ENCODE data around the gene RIC3.
"Not testable (repeated sequence)": the region's sequence is repeated elsewhere in the genome, so short reads cannot be mapped to it uniquely, and the experiment has no call there.

RIC3 gene

GRCh38 chr11:8192016-8192895, 23.4 kb upstream of the RIC3 start:
- peak in 2 of 3 donors; percentile 13 to 45 for DNase-seq (ENCODE audit: low read depth in 3 of 3)

DNA sequence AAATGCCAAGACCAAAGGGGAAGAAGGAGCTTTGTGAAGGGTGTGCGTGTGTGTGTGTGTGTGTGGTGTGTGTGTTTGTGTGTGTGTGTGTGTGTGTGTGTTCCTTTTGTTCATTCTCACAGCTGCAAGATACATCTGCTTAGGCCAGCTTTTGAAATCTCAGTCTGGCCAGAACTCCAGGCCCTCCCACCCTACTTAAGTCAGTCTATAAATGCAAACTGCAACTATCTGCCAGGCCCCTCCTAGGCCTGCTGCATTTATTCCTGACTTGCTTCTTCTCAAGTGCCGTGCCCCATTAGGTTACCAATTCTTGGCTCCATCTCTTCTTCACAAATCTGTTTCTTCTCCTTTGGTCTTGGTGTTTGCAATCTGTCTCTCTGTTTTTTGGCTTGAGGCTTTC, 21.6 kb upstream of the RIC3 start:
- DNase-seq (ENCODE audit: low read depth in 3 of 3): no peak

- no peak for DNase-seq (ENCODE audit: low read depth in 3 of 3)
Observed at GRCh38 chr11:8186429-8186828, 17.6 kb upstream of the RIC3 start.

DNA sequence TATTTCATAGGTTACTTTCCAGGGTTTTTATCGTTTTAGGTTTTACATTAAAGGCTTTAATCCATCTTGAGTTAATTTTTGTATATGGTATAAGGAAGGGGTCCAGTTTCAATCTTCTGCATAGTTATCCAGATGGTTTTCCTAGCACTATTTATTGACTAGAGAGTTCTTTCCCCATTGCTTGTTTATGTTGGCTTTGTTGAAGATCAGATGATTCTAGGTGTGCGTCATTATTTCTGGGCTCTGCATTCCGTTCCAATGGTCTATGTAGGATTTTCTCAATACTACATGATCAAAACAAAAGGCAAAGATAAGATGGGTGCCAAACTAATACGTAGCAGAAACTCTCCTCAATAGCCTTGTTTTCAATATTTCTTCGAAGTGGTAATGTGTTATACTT, 14.3 kb upstream of the RIC3 start:
- DNase-seq (ENCODE audit: low read depth in 3 of 3): no peak

DNA sequence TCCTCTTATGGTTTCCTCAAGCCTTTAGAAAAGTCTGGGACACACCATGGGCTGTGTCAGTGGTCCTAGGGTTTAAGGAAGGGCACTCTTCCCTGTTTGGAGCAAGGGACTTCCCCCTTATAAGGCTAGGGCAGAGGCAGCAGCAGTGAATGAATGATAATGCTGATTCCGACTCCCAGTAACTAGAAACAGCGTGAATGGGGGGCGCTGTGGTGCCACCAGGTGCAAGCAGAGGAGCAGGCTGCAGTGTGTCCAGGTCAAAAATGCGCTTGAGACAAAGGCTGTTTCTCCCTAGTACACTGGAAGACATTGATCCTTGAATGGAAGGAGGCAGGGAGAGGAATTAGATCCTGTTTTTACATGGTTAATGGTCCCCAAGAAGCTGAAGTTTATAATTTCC, 11.6 kb upstream of the RIC3 start:
- no peak for DNase-seq (ENCODE audit: low read depth in 3 of 3)

DNA sequence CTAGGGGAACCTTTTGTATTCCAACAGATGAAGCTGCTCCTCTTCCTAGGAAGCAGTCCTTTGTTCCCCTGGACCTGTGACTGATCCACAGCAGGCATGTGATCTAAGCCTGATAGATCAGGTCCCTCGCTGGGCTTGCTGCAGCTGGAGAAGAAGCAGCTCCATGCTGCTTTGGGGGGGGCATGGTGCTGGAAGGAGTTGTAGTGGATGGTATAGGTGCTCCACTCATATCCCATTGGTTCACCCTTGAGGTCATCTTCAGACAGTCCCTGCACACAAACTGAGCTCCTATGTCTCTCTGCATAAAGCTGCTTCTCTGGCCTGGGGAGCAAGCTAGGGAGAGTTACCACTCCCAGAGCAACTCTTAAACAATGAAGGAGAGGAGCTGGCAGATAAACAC, 9.5 kb upstream of the RIC3 start:
- DNase-seq (ENCODE audit: low read depth in 3 of 3): no peak

DNA sequence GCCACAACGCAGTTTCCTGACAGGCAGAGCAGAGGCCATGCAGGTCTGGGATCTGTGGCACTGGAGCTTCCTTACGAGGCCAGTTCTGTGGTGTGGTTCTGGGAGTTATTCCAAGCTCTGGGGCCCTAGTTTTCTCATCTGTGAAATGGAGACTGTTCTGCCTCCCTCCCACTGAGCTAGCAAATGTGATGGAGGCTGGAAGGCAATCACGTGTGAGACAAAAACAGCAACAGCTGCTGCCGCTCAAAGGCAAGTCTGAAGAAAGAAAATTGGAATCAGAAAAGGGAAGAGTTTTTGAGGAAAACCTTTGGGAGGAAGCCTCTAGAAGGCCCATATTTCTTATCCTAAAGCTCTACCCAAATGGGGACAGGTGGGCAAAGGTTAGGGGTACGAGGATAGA, 8.3 kb upstream of the RIC3 start:
- no peak for DNase-seq (ENCODE audit: low read depth in 3 of 3)

GRCh38 chr11:8167796-8168195, 1.0 kb downstream of the RIC3 start:
- DNase-seq (ENCODE audit: low read depth in 3 of 3): no peak

DNA sequence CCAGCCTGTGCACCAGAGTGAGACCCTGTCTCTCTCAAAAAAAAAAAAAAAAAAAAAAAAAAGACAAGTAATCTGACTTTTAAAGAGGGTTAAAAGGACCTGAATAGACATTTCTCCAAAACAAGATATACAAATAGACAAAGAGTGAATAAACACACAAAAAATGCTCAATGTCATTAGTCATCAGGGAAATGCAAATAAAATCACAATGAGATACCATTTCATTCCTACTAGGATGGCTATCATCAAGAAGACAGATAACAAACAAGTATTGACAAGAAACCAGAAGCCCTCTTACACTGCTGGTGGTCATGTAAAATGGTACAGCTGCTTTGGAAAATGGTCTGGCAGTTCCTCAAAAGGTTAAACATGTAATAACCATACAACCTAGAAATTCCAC, 4.1 kb downstream of the RIC3 start:
- DNase-seq (ENCODE audit: low read depth in 3 of 3): no peak

GRCh38 chr11:8161627-8162304, 7.1 kb downstream of the RIC3 start:
- not testable (repeated sequence) for DNase-seq (ENCODE audit: low read depth in 3 of 3)

DNA sequence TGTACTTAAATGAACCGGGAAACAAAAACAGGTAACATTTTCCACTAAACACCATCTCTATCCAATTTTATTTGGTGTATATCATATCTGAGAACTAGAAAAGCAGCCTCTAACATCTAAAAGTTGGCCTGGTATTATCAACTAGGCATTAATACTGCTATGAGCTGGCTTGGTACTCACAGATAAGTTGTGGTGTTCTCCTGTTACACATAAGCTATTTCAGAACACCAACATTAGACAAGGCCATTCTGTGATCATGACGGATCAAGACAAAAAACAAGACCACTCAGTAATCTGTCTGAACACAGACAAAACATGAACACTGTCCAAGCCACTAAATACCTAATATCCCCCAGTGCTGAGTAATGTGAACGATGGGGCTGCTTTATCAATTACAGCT, 11.9 kb downstream of the RIC3 start:
- no peak for DNase-seq (ENCODE audit: low read depth in 3 of 3)

- no peak for DNase-seq (ENCODE audit: low read depth in 3 of 3)
Observed at GRCh38 chr11:8149726-8150125, 19.1 kb downstream of the RIC3 start.

DNA sequence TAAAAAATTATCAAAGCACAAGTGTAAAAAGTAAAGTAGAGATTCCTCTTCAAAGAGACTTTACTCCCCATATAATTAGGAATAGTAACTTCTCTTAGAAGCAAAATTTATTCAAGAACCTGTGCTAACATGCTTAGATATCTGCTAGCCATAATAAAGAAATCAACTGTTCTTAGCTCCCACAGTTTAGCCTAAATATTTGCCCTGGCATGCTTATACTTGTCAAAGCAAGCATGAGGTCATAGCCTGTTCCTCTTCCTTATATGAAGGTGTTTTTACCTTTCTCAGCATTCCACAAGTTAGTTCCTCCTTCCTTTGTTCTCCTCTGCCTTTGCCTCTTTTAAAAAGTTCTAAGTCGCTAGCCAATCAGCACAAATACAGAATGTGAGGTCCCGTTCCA, 30.3 kb downstream of the RIC3 start:
- DNase-seq (ENCODE audit: low read depth in 3 of 3): no peak

- no peak for DNase-seq (ENCODE audit: low read depth in 3 of 3)
Observed at GRCh38 chr11:8127447-8127846, 41.4 kb downstream of the RIC3 start.

- DNase-seq (ENCODE audit: low read depth in 3 of 3): no peak
Observed at GRCh38 chr11:8126649-8127289, 42.1 kb downstream of the RIC3 start.

GRCh38 chr11:8122173-8122764, 46.6 kb downstream of the RIC3 start:
- no peak for DNase-seq (ENCODE audit: low read depth in 3 of 3)

DNA sequence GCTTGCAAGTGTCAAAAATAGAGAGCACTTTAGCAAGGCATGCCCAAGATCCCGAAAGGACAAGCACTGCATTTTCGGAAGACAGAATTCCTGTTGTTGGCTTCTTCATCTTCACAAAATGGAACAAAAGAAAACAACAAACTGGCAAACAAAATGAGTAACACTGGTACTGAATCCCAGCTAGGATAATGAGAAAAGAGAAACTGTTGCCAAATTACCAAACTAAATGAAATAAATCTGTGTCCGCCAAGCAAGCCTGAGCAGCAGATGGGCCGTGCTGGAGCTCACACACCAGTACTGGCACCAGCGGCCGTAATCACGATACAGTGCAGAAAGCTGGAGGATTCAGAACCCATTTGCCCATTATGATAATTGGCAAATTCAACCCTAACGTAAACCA, 57.2 kb downstream of the RIC3 start:
- no peak for DNase-seq (ENCODE audit: low read depth in 3 of 3)

GRCh38 chr11:8110396-8110795, 58.4 kb downstream of the RIC3 start:
- DNase-seq (ENCODE audit: low read depth in 3 of 3): no peak

- DNase-seq (ENCODE audit: low read depth in 3 of 3): no peak
Observed at GRCh38 chr11:8109675-8110074, 59.1 kb downstream of the RIC3 start.

GRCh38 chr11:8108421-8108820, 60.4 kb downstream of the RIC3 start:
- no peak for DNase-seq (ENCODE audit: low read depth in 3 of 3)

GRCh38 chr11:8107642-8108041, 61.2 kb downstream of the RIC3 start:
- DNase-seq (ENCODE audit: low read depth in 3 of 3): no peak

GRCh38 chr11:8106679-8107078, 62.1 kb downstream of the RIC3 start:
- no peak for DNase-seq (ENCODE audit: low read depth in 3 of 3)

Measured in stimulated activated CD4-positive, alpha-beta T cell treated with anti-CD3 and anti-CD28 coated beads, TNF-alpha, amount 100 ng/mL, for 48 hours (primary cell).